NT2/D1 (cell line): Measurements from ENCODE around the gene CEBPB.
A peak's percentile ranks its signal among the peaks of the same experiment; 100 is the strongest.

Experiments
- DNase-seq: peaks from one replicate; pipeline ENCODE4 v3.0.0-alpha.2; 2011; ENCODE audit warnings: low read depth, low spot score
- H3K27me3 ChIP-seq: 2 replicates; pipeline ENCODE4 v1.6.0; 2011; ENCODE audit warnings: mild to moderate bottlenecking; ENCODE audit not compliant: insufficient read length, insufficient read depth
- H3K36me3 ChIP-seq: 2 replicates; pipeline ENCODE4 v1.6.1; 2011; ENCODE audit warnings: mild to moderate bottlenecking, low read length, mixed read lengths; ENCODE audit not compliant: insufficient read depth, insufficient read length
- H3K4me1 ChIP-seq: 2 replicates; pipeline ENCODE4 v1.5.1; 2011; ENCODE audit not compliant: insufficient read depth, insufficient read length
- H3K4me3 ChIP-seq: 2 replicates; pipeline ENCODE4 v1.5.1; 2011; ENCODE audit warnings: low read depth; ENCODE audit not compliant: insufficient read length
- H3K9ac ChIP-seq: 2 replicates; pipeline ENCODE4 v1.6.0; 2011; ENCODE audit warnings: low read depth; ENCODE audit not compliant: insufficient read length
- H3K9me3 ChIP-seq: 2 replicates; pipeline ENCODE4 v1.5.1; 2011; ENCODE audit warnings: mild to moderate bottlenecking, low read length; ENCODE audit not compliant: insufficient read depth
- SUZ12 ChIP-seq: IDR thresholded peaks from 2 replicates; pipeline ENCODE4 v1.6.1; 2011; ENCODE audit not compliant: insufficient read length, insufficient read depth; ENCODE audit errors: extremely low read depth
- YY1 ChIP-seq: IDR thresholded peaks from 2 replicates; pipeline ENCODE4 v1.6.1; 2011; ENCODE audit not compliant: insufficient read length, insufficient read depth
- ZNF274 ChIP-seq: IDR thresholded peaks from 2 replicates; pipeline ENCODE4 v1.6.1; 2011; ENCODE audit warnings: mild to moderate bottlenecking, low read depth, low read length

The CEBPB gene

GRCh38 chr20:50187403-50188051 lies 3.1 kb upstream of the CEBPB start:
- TF ChIP-seq SUZ12 (no peak), YY1 (no peak), ZNF274 (no peak)
- no peaks in the 10 kb centered on the region for H3K36me3 ChIP-seq
- H3K4me3 ChIP-seq, result no peak overlapping the region
- peaks cover 8% of the 10 kb centered on the region for H3K4me1 ChIP-seq
- no peak for DNase-seq
- H3K9ac ChIP-seq, result peak overlapping the region; percentile 28
- no peaks in the 10 kb centered on the region for H3K9me3 ChIP-seq
- H3K27me3 ChIP-seq, result peaks cover 3% of the 10 kb centered on the region

- DNase-seq, result no peak
- H3K4me1 ChIP-seq, result peaks cover 11% of the 10 kb centered on the region
- no peak overlapping the region for H3K9ac ChIP-seq
- TF ChIP-seq SUZ12, result no peak
- no peak for TF ChIP-seq YY1
- no peak for TF ChIP-seq ZNF274
- no peaks in the 10 kb centered on the region for H3K9me3 ChIP-seq
- H3K27me3 ChIP-seq, result peaks cover 3% of the 10 kb centered on the region
- H3K4me3 ChIP-seq, result no peak overlapping the region
- peaks cover 4% of the 10 kb centered on the region for H3K36me3 ChIP-seq
Measured at GRCh38 chr20:50188287-50188688, 2.3 kb upstream of the CEBPB start.

- TF ChIP-seq SUZ12, result no peak
- no peak for TF ChIP-seq ZNF274
- no peak for TF ChIP-seq YY1
- Histone ChIP-seq H3K4me3 (no peak overlapping the region), H3K27me3 (peaks cover 3% of the 10 kb centered on the region), H3K4me1 (peaks cover 19% of the 10 kb centered on the region), H3K9me3 (no peaks in the 10 kb centered on the region), H3K36me3 (peaks cover 12% of the 10 kb centered on the region), H3K9ac (no peak overlapping the region)
- DNase-seq, result no peak
Measured at GRCh38 chr20:50188879-50189680, 1.6 kb upstream of the CEBPB start.

DNA sequence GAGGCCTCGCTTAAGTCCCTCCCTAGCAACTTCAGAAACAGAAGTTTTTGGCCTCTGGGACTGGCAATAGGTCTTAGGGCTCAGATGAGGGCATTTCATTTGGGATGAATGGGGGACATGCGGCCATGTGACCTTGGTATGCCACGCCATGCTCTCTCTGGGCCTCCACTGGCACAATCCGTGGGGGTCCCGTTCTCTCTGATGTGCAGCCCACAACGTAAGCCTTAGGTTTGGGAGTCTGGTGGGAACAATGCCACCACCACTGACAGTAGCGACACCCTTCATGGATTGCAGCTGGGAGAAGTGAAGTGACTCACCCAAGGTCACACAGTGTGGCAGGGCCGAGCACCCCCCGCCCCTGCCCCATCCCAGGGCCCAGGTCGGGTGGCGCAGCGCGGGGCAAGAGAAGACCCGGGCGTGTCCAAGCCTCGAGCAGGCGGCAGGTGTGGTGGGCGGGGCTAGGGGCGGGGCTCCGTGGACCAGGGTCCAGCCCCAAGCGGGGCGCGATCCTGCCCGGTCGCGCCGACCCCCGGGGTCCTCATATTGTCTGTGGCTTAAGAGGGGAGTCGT lies 864 bp upstream of the CEBPB start:
- Histone ChIP-seq H3K27me3 (peaks cover 3% of the 10 kb centered on the region), H3K4me3 (peak overlapping the region; percentile 12), H3K4me1 (peaks cover 24% of the 10 kb centered on the region), H3K9ac (peak overlapping the region; percentile 52), H3K9me3 (no peaks in the 10 kb centered on the region), H3K36me3 (peaks cover 19% of the 10 kb centered on the region)
- DNase-seq, result no peak
- TF ChIP-seq SUZ12, result no peak
- TF ChIP-seq ZNF274, result no peak
- TF ChIP-seq YY1, result no peak

DNA sequence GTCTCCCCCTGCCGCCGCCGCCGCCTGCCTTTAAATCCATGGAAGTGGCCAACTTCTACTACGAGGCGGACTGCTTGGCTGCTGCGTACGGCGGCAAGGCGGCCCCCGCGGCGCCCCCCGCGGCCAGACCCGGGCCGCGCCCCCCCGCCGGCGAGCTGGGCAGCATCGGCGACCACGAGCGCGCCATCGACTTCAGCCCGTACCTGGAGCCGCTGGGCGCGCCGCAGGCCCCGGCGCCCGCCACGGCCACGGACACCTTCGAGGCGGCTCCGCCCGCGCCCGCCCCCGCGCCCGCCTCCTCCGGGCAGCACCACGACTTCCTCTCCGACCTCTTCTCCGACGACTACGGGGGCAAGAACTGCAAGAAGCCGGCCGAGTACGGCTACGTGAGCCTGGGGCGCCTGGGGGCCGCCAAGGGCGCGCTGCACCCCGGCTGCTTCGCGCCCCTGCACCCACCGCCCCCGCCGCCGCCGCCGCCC lies 474 bp downstream of the CEBPB start:
- Histone ChIP-seq H3K9me3 (no peaks in the 10 kb centered on the region), H3K4me1 (peaks cover 28% of the 10 kb centered on the region), H3K9ac (peak overlapping the region; percentile 98), H3K36me3 (peaks cover 20% of the 10 kb centered on the region), H3K27me3 (no peaks in the 10 kb centered on the region), H3K4me3 (peak overlapping the region; percentile 95)
- TF ChIP-seq ZNF274, result no peak
- TF ChIP-seq SUZ12, result no peak
- no peak for DNase-seq

- Histone ChIP-seq H3K27me3 (no peaks in the 10 kb centered on the region), H3K4me3 (peak overlapping the region; percentile 95), H3K9ac (peak overlapping the region; percentile 98), H3K9me3 (no peaks in the 10 kb centered on the region), H3K36me3 (peaks cover 20% of the 10 kb centered on the region), H3K4me1 (peaks cover 28% of the 10 kb centered on the region)
- DNase-seq, result no peak
- TF ChIP-seq ZNF274, result no peak
- TF ChIP-seq SUZ12, result no peak
- no peak for TF ChIP-seq YY1
Measured at GRCh38 chr20:50191544-50192363, 1.1 kb downstream of the CEBPB start.
